Muscle of arm (tissue), 14 donors: ENCODE results near the gene IGBP1. TPM values are rescaled to one million over a fixed set of nuclear protein-coding genes. Genes with fewer than 3 reads are reported as not detected.
"Not testable (repeated sequence)": the region's sequence is repeated elsewhere in the genome, so short reads cannot be mapped to it uniquely, and the experiment has no call there.

Experiments
- DNase-seq: peaks from one replicate; pipeline ENCODE4 v3.0.0-alpha.2; 2013
- long read RNA-seq, 11 donors: transcript quantifications; one replicate each; lab custom pipeline, GENCODE V29; 2026
- polyA plus RNA-seq, 12 donors: library from polyadenylated mRNA; unstranded; fragments of 120-200 nt; gene quantifications; one replicate each; pipeline ENCODE4 v1.2.1, GENCODE V29; 2013; ENCODE audit not compliant: insufficient read length in 12 of 12

The IGBP1 gene
- 100 to 1,000 TPM in 9 of 12 donors, 10 to 100 TPM in 2, not detected in 1; 76.2 to 140 (median 123) TPM for polyA plus RNA-seq
- long read RNA-seq, donor 1, transcript IGBP1-201 (6 exons, 1,862 nt) = major isoform, 51 of 82 reads
- long read RNA-seq, donor 1, partial matches to known transcripts = 31 of 82 reads
- long read RNA-seq, donor 1, other reads (novel, unspliced or antisense) = 0 of 82 reads
- long read RNA-seq, donor 2, transcript IGBP1-201 (6 exons, 1,862 nt) = major isoform, 52 of 89 reads
- long read RNA-seq, donor 2, partial matches to known transcripts = 37 of 89 reads
- long read RNA-seq, donor 2, other reads (novel, unspliced or antisense) = 0 of 89 reads
- long read RNA-seq, donor 3, transcript IGBP1-201 (6 exons, 1,862 nt) = major isoform, 36 of 36 reads
- long read RNA-seq, donor 3, partial matches to known transcripts = 0 of 36 reads
- long read RNA-seq, donor 3, other reads (novel, unspliced or antisense) = 0 of 36 reads
- long read RNA-seq, donor 4, transcript IGBP1-201 (6 exons, 1,862 nt) = major isoform, 30 of 30 reads
- long read RNA-seq, donor 4, partial matches to known transcripts = 0 of 30 reads
- long read RNA-seq, donor 4, other reads (novel, unspliced or antisense) = 0 of 30 reads
- long read RNA-seq, donor 5, transcript IGBP1-201 (6 exons, 1,862 nt) = major isoform, 103 of 108 reads
- long read RNA-seq, donor 5, partial matches to known transcripts = 0 of 108 reads
- long read RNA-seq, donor 5, other reads (novel, unspliced or antisense) = 5 of 108 reads
- long read RNA-seq, donor 6, transcript IGBP1-201 (6 exons, 1,862 nt) = major isoform, 29 of 29 reads
- long read RNA-seq, donor 6, partial matches to known transcripts = 0 of 29 reads
- long read RNA-seq, donor 6, other reads (novel, unspliced or antisense) = 0 of 29 reads
- long read RNA-seq, donor 7, transcript IGBP1-201 (6 exons, 1,862 nt) = major isoform, 22 of 22 reads
- long read RNA-seq, donor 7, partial matches to known transcripts = 0 of 22 reads
- long read RNA-seq, donor 7, other reads (novel, unspliced or antisense) = 0 of 22 reads
- long read RNA-seq, donor 8, transcript IGBP1-201 (6 exons, 1,862 nt) = major isoform, 66 of 77 reads
- long read RNA-seq, donor 8, partial matches to known transcripts = 11 of 77 reads
- long read RNA-seq, donor 8, other reads (novel, unspliced or antisense) = 0 of 77 reads
- long read RNA-seq, donor 9, transcript IGBP1-201 (6 exons, 1,862 nt) = major isoform, 41 of 64 reads
- long read RNA-seq, donor 9, partial matches to known transcripts = 23 of 64 reads
- long read RNA-seq, donor 9, other reads (novel, unspliced or antisense) = 0 of 64 reads
- long read RNA-seq, donor 10, transcript IGBP1-201 (6 exons, 1,862 nt) = major isoform, 57 of 69 reads
- long read RNA-seq, donor 10, partial matches to known transcripts = 12 of 69 reads
- long read RNA-seq, donor 10, other reads (novel, unspliced or antisense) = 0 of 69 reads
- long read RNA-seq, donor 11, transcript IGBP1-201 (6 exons, 1,862 nt) = major isoform, 64 of 82 reads
- long read RNA-seq, donor 11, partial matches to known transcripts = 18 of 82 reads
- long read RNA-seq, donor 11, other reads (novel, unspliced or antisense) = 0 of 82 reads

DNA sequence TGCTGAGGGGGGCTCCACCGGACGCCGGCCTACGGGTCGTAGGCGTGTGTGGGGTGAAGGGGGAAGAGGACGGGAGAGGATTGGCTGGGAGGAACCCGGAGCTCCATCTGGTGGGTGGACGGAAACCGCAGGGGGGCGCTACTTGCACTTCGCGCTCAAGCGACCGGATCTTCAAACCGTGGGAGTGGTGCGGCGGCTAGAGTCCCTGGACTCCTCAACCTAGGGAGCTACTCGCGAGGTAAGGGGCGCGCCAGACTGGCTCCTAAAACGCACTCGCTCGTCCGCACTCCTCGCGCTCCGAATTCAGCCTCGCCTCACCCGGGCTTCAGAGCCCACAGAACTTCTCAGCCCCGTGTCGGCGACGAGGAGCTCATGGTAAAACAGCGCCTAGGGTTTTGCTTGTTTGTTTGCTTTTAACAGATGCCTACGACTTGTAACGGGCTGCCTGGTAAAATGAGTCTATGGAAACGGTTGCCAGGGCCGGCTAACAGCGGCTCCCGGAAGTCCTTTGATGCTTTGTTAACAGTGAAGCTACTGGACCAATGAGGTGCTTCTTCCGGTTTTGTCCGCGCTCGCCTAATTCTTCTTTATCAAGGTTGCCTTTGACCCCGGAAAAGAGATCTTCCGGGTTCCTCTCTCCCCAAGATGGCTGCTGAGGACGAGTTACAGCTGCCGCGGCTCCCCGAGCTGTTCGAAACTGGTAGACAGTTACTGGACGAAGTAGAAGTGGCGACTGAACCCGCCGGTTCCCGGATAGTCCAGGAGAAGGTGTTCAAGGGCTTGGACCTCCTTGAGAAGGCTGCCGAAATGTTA, at the start of gene IGBP1:
IGBP1 (plus strand) TSS at position 145 of the 813 bp plus-strand sequence; CDS start at position 646, 501 bp downstream.
- peak; percentile 75 for DNase-seq

DNA sequence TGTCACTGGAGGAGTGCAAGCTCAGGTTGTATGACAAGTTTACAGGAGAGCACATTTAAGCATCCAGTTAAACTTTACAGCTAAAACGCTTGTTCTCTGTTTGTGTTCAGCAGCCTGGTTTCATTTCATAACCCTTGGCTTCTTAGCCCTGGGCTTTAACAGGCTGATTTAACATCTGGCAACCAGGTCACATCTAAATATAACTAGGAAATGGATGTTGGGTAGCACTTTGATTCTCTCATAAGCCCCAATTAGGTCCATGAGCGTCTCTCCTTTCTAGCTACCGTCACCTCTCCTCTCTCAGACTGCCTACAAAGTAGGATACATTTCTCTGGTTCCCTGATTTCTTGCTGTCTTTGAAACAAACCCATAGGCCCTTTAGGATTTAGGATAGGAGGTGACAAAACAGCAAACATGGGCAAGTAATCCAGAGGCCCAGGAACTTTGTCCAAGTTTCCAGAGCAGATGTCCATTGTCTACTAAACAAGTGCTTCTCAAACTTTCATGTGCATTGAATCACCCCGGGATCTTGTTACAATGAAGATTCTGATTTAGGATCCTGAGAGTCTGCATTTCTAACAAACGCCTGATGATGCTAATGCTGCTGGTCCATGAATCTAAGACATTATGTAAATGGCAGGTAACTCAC, 48.5 kb upstream of the IGBP1 start:
- DNase-seq = peak; percentile 17

DNA sequence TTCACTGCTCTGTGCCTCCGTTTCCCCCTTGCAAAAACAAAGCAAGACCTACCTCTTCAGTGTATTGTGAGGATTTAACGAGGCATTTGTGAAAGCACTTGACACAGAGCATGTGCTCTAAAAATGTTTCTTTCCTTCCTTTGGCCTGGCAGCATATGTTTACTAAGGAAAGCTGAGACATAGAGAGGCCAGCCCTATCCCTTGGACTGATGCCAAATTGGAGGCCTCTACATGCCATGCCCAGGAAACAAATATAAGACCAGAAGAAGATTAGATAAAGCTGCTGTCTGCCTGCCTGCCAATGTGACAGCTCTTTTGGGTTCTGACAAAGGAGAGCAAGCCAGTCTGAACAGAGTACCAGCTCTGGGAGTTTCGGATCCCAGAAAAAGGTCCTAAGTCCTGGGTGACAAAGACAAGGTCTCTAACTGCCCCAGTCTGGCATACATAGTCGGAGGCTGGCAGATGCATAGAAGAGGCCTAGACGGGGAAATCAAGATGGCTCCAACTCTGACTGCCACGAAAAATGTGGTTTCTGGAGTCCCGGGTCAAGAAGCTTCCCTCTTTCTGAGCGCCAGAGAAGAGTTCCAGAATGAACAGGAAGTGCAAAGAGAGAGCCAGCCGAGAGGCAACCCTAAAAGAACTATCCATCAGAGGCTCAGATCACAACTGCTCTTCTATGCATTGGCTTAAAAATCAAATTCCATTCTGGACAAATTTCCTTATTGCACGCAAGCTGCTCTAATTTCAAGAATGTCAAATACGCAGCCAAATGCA, 45.2 kb upstream of the IGBP1 start:
- DNase-seq = peak; percentile 6

DNA sequence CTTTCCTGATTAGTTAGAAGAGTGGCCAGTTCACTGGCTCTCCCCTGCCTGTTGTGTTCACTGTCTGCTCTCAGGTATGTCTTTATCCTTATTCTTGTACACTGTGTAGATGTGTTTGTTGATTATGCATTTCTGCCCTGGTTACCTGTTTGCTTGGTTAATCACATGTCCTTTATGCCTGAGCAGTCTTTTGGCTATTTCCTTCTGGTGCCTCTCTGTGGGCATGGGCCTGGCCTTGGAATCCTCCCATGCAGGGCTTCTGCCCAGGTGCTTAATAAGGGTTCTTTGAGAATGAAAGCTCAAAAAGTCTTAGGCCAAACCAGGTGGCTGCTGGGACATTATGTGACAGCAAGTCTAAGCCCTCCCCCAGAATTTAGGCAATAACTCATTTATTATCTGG, 44.5 kb upstream of the IGBP1 start:
- DNase-seq = no peak

DNA sequence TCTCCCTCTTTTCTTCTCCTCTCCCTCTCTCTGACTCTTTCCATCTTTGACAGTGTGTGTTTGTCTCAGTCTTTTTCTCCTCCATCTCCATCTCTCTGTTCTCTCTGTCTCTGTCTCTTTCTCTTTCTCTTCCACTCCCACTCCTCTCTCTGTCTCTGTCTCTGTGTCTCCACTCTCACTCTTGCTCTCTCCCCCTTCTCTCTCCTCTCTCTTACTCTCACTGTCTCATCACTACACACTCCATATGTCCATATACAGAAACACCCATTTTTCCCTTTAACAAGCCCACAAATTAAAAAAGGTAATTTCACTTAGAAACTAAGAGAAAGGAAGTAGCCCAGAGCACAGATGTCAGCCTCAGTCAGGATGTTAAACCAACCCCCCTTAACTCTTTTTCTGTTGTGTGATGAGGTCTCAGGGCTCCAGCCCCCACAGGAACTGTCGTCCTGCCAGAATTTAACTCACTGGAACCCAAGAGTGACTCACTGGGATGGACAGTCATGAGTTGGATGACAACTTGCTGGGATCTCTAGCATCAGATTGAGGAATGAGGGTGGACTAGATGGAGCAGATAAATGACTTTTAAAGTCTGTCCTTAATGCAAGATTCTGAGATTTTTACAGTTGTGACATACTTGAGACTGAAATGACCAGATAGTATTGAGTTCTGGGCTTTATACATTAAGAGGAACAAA, 43.5 kb upstream of the IGBP1 start:
- DNase-seq = no peak

DNA sequence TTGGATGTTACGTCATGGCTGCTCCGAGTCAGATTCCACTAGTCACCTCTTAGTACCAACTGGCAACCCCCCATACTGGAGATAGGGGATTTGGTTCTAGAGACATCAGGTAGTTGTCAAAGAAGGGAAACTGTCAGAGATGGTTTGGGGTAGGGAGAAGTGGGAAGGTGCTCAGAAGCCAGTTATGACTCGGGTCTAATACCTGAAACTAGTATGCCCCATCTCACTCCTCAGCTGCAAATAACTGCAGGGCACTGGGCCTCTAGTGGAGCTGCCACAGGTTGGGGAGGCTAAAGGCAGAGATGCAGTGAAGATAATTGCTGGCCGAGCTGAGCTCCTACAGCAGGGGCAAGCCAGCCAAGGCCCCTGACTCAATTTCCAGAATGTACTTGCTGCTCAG, 41.0 kb upstream of the IGBP1 start:
- no peak for DNase-seq

DNA sequence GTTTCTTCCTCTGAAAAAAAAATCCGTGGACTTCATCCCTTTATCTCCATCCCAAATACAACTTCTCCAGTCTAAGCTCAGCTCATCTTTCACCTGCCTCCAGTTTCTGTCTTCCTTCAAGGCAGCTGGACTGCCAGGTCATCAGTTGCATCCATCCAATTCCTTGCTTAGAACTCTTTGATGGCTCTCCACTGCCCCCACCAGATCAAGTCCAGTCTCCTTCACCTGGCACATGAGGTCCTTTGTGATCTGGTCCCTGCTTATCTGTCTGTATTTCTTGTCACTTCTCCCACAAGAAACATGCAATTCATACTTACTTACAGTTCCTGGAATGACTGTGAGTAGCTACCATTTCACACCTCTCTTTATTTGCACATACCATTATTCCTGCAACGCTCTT, 37.2 kb upstream of the IGBP1 start:
- DNase-seq = peak; percentile 10

DNA sequence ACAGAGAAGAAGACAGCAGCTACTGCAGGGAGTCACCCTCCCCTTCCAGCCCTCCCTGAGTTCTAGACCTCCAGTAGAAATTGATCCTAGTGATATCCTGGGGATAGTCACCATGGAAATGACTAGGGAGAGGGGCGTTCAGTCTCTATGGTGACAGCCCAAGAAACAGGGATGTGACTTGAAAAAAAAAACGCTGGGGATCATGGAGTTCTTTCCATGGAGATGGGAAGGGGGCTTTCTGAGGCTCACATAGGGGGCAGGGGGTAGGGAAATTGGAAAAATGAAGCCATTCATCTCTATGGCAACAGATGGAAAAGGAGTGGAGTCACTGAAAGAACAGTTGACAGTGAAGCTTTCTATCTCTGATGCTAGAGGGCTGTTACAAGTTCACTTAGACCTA, 28.0 kb upstream of the IGBP1 start:
- no peak for DNase-seq

DNA sequence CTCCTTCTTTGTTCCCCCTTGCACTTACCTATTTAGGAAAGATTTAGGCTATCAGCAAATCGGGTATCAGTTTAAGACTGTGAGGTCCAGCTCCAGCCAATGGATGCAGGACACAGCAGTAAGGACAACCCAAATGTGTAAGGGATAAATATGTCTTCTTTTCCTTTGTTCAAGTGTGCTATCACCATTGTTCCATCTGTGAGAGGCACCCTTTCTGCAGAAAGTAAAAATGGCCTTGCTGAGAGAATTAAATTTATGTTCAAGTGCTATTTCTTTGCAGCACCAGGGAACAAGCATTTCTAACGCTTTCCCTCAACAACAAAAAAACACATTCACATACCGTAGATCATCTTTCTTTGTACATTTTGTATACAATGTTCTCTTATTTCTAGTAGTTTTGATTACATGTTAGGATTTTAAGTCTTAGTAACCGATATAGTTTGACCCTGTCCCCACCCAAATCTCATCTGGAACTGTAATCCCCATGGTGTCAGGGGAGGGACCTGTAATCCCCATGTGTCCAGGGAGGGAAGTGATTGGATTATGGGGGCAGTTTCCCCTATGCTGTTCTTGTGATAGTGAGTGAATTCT, 21.7 kb upstream of the IGBP1 start:
- not testable (repeated sequence) for DNase-seq

DNA sequence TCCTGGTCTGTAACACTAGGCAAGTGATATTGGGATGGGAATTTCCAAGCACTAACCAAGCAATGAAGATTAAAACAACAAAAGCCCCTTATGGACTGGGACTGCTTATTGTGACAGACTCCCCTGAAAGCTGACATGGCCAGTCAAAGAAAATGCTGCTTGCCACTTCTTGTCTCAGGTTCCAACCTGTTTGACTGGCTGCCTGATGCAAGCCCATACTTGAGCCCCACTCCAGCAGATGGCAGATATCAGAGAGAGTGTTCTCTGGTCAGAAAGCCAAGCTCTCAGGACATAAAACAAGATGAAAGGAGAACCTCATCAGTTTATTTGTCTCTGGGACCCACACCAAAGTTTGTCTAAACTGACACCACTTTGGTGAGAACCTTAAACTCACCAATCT, 15.5 kb upstream of the IGBP1 start:
- no peak for DNase-seq

DNA sequence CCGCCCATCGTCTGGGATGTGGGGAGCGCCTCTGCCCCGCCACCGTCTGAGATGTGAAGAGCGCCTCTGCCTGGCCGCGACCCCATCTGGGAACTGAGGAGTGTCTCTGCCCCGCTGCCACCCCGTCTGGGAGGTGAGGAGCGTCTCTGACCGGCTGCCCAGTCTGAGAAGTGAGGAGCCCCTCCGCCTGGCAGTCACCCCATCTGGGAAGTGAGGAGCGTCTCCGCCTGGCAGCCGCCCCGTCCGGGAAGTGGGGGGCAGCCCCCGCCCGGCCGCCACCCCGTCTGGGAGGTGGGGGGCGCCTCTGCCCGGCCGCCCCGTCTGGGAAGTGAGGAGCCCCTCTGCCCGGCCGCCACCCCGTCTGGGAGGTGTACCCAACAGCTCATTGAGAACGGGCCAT, 10.2 kb upstream of the IGBP1 start:
- not testable (repeated sequence) for DNase-seq

DNA sequence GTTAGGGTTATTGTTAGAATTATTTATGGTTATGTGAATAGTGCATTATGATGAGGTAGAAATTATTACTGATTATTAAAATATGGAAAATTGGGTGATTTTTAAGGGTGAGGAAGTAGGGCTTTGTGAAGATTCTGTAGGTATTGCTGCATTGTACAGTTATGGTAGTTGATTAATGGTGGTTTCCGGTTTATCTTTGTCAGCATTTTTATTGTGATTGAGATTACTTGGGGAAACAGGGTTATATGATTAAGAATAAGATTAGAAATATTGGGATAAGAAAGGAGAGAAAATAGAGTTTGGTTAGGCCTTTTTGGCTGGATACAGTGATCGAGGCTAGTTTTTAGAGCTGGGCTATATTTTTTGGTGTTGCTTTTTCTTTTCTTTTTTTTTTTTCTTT, 8.6 kb upstream of the IGBP1 start:
- DNase-seq = no peak

DNA sequence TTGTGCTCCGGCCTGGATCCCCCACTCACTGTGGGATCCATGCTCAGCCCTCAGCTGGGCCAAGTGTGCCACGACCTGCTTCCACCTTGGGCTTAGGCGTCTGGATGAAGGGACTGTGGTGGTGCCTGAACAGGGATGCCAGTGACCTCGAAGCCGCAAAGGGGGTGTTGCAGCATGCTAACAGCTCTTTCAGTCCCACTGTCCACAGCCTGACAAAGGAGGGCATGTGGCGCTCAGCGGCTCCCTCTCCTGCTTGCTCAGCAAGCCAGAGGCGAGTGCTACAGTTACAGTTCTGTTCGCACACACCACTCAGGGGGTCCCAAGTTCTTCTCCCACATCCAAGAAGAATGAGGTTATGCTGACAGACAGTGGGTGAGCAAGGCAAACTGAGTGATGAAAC, 5.2 kb upstream of the IGBP1 start:
- DNase-seq = no peak

DNA sequence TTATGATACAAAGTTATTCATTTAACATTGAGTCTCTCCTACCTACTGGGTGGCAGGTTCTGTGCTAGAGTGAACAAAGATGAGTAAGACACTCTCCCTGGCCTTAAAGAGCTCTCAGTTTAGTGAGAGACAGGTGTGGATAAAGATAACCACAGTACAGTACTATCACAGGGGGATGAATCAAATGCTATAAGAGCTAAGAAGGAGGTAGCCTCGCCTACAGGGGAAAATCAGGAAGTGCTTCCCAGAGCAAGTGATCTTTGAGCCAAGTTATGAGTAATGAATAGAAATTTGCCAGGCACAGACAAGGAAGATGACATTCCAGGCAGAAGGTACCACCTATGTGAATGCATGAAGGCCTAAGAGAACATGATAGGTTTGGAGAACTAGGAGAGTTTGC, 3.4 kb upstream of the IGBP1 start:
- DNase-seq = no peak

DNA sequence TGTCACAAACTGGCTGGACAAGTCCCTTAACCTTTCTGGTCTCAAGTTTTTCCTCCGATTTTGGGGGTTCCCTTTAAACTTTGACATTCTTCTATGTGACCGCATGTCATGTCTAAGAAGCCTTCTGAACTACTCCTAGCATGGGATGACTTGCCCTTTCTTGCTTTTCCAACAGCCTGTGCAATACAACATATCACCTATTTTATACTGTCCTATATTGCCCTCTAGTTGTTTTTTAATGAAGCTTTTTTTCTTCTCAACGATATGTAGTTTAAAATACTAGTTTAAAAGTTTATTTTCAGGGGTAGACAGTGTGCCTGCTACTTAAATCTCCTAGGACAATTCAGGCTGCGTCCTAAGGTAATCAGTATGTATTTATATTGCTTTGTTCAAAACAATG, 1.0 kb upstream of the IGBP1 start:
- DNase-seq = no peak

DNA sequence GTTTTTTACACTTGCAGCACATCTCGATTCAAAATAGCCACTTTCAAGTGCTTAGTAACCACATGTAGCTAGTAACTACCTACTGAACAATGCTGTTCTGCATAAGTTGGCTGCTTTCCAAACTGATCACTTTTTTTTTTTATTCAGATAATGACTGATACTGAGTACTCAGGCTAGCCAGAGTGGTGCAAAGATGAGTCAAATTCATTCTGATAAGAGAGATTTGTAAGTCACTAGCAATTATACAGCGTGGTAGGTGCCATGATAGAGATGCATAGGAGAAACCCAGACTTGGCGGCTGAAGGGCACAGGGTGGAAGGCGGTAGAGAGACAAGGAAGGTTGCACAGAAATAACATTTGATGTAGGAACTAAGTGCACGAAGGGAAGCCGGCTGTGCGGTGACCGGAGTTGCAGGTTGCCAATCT, 357 bp upstream of the IGBP1 start:
- no peak for DNase-seq

DNA sequence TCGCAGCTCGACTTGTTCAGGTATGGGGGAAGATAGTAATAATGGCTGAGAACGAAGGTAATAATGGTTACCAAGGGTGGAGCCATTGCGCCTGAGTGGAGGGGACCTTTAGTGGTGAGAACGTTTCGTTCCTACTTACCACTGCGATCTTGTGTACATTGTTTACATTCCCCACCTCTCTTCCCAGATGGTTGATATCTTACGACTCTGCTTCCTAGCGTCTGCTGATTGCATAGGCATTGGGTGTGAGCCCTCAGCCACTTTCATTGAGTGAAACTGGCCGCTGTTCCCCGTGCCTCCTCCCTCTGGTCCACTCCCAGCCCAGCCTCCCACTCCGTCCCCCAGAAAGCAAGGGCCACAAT, 850 bp downstream of the IGBP1 start:
- DNase-seq = no peak

DNA sequence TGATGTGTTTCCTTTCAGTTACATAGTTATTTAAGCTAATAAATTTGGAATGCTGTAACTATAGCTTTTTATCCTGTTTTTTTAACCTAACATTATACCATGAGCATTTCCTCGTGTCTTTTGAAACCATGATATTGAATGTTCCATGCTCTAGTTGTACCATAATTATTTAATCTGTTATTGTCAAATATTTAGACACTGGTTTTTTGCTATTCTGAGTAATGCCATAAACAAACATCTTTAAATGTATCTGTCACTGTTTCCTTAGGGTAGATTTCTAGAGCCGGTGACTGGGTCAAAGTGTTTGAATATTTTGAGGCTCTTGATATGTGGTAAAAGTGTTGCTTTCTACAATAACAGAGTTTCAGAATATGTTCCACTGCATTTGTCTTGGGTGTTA, 5.4 kb downstream of the IGBP1 start:
- DNase-seq = no peak
